Measurements from ENCODE around the gene DCAF7. TPM values are rescaled to one million over a fixed set of nuclear protein-coding genes. Genes with fewer than 3 reads are reported as not detected.

Gene DCAF7
- total RNA-seq, 4 donors from 2014 or later = 29.2 to 42.9 (median 41.9) TPM

DNA sequence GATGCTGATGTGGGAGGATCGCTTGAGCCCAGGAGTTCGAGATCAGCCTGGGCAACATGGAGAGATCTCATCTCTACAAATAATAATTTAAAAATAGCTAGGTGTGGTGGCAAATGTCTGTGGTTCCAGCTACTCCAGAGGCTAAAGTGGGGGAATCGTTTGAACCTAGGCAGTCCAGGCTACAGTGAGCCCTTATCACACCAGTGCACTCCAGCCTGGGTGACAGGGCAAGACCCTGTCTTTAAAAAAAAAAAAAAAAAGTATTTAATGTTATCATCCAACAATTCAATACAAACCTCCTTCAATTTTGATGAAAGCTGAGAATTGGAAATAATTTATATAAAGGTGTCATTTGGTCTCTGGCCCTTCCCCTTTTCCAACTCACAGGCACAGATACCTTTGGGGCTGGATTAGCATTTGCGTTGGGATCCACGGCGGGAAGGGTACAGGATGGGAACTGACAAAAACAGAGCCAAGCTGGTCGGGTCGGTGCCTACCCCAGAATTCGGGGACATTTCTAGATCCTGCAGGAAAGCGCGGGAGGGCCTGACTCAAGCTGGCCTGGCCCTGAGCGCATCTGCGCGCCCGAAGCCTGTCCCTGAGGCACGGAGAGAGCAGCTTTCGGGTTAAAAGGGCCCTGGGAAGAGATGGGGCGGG lies 860 bp upstream of the DCAF7 start:
- in situ Hi-C loops (cut with MboI; ENCODE audit: low pct_ligation_motif_present in 1 of 4, low pct_unique_long_range_greater_than_20kb in 1 of 4, low sequenced_read_pairs in 3 of 4) (no loop called here), intact Hi-C loops (cut with DNase I; ENCODE audit: low total_unique reads) (no loop called here)
- Histone ChIP-seq H3K4me3 (peak overlapping the region; percentile 9 to 99 (median 84)), H3K36me3 (no peaks in the 10 kb centered on the region), H3K4me1 (peaks cover 12 to 35% (median 22%) of the 10 kb centered on the region in 4 donors), H3K27me3 (no peaks in the 10 kb centered on the region), H3K27ac (peak overlapping the region; percentile 90 to 97 (median 95)), H3K9me3 (no peaks in the 10 kb centered on the region)
- TF ChIP-seq POLR2A (IDR thresholded peaks at IDR 0.05) = no peak
- TF ChIP-seq, protein P1, sequence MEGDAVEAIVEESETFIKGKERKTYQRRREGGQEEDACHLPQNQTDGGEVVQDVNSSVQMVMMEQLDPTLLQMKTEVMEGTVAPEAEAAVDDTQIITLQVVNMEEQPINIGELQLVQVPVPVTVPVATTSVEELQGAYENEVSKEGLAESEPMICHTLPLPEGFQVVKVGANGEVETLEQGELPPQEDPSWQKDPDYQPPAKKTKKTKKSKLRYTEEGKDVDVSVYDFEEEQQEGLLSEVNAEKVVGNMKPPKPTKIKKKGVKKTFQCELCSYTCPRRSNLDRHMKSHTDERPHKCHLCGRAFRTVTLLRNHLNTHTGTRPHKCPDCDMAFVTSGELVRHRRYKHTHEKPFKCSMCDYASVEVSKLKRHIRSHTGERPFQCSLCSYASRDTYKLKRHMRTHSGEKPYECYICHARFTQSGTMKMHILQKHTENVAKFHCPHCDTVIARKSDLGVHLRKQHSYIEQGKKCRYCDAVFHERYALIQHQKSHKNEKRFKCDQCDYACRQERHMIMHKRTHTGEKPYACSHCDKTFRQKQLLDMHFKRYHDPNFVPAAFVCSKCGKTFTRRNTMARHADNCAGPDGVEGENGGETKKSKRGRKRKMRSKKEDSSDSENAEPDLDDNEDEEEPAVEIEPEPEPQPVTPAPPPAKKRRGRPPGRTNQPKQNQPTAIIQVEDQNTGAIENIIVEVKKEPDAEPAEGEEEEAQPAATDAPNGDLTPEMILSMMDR (IDR thresholded peaks at IDR 0.05) = no peak
- no peak for TF ChIP-seq POLR2AphosphoS5 (IDR thresholded peaks at IDR 0.05)
- TF ChIP-seq EP300 (IDR thresholded peaks at IDR 0.05; ENCODE audit: low read depth) = no peak
- 17 to 55% methylated on average over 5 to 18 of the region's 18 CpGs for WGBS, 2 donors (ENCODE audit: low coverage in 1 of 2)
- DNase-seq = no peak

DNA sequence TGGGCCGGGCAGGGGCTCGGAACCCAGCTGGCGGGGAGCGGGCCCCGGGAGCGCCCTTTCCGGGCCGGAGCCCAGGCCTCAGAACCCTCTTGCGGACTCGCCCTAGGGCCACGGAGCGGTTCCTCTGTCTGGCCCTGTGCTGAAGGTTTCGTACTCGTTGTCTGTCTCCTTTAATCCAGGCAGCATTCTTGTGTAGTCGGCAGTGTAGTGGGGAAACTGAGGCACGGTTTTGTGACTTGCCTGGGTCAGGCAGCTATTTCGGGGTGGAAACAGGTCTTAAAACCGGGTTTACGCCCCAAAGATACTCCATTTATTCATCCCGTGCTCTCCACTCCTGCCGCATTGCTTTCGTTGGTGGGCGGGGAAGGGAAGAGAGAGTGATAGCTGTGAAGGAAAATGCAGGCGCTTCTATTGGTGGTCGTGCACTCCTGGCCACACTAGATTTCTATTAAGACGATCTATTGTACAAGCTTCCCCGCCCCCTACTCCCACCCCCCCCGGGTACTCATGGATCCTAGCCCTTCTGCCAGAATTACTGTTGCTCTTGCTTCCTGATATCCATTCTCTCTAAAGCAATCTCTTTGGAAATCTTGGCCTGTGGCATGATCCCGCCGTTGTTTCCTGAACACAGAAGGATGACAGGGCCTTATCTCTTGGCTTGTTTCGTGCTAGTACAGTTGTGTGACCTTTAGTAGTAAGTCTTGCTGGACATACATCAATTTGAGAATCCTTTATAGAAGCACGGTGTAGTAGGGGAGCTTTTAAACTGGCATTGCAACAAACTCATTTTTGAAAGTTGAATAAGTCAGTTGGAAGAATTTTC lies 751 bp downstream of the DCAF7 start:
- H3K9me3 ChIP-seq = no peaks in the 10 kb centered on the region
- peak overlapping the region; percentile 75 to 99 (median 85) for H3K4me3 ChIP-seq
- DNase-seq = peak; percentile 23
- intact Hi-C loops (cut with DNase I; ENCODE audit: low total_unique reads) = no loop called here
- peak overlapping the region; percentile 95 to 97 (median 96) for H3K27ac ChIP-seq
- no peaks in the 10 kb centered on the region for H3K36me3 ChIP-seq
- H3K27me3 ChIP-seq = no peaks in the 10 kb centered on the region
- TF ChIP-seq, protein P1 (IDR thresholded peaks at IDR 0.05) = no peak
- no peak for TF ChIP-seq EP300 (IDR thresholded peaks at IDR 0.05; ENCODE audit: low read depth)
- TF ChIP-seq POLR2A (IDR thresholded peaks at IDR 0.05) = no peak
- no peak for TF ChIP-seq POLR2AphosphoS5 (IDR thresholded peaks at IDR 0.05)
- peaks cover 15 to 42% (median 22%) of the 10 kb centered on the region in 4 donors for H3K4me1 ChIP-seq
- WGBS, 2 donors (ENCODE audit: low coverage in 1 of 2) = 0 to 1% methylated on average over 1 to 32 of the region's 32 CpGs
- in situ Hi-C loops (cut with MboI; ENCODE audit: low pct_ligation_motif_present in 1 of 4, low pct_unique_long_range_greater_than_20kb in 1 of 4, low sequenced_read_pairs in 3 of 4) = loop anchor here in 1 of 4 donors (10.0 kb wide), 1 partner anchor 64 kb away; no protein-coding TSS in a partner anchor

DNA sequence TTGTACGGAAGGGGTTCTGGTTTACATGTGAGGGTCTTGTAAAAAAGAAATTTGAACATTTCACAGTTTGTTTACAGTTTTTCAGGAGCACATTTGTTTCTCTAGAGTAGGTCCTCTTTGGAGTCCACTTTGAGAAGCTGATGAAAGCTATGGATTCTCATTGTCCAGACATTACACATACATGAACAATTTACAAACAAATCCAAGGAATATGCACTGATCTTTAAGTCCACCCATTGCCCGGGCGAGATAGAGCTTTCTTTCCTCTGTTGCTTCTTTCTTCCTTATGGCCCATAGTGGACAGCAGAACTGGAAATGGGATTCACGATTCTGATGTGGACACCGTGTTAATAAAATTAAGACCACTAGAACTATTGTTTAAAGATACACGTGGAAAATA lies 1.9 kb downstream of the DCAF7 start:
- in situ Hi-C loops (cut with MboI; ENCODE audit: low pct_ligation_motif_present in 1 of 4, low pct_unique_long_range_greater_than_20kb in 1 of 4, low sequenced_read_pairs in 3 of 4) (loop anchor here in 1 of 4 donors (10.0 kb wide), 1 partner anchor 63 kb away; no protein-coding TSS in a partner anchor), intact Hi-C loops (cut with DNase I; ENCODE audit: low total_unique reads) (no loop called here)
- H3K36me3 ChIP-seq = no peaks in the 10 kb centered on the region
- peak overlapping the region in 3 of 4 donors; percentile 75 to 99 (median 94) for H3K4me3 ChIP-seq
- H3K27ac ChIP-seq = peak overlapping the region in 3 of 4 donors; percentile 95 to 96 (median 95)
- H3K27me3 ChIP-seq = no peaks in the 10 kb centered on the region
- no peak for DNase-seq
- 30 to 35% methylated on average over 6 of the region's 6 CpGs for WGBS, 2 donors (ENCODE audit: low coverage in 1 of 2)
- TF ChIP-seq POLR2A (IDR thresholded peaks at IDR 0.05) = no peak
- no peak for TF ChIP-seq EP300 (IDR thresholded peaks at IDR 0.05; ENCODE audit: low read depth)
- TF ChIP-seq, protein P1 (IDR thresholded peaks at IDR 0.05) = no peak
- TF ChIP-seq POLR2AphosphoS5 (IDR thresholded peaks at IDR 0.05) = no peak
- peaks cover 15 to 42% (median 22%) of the 10 kb centered on the region in 4 donors for H3K4me1 ChIP-seq
- H3K9me3 ChIP-seq = no peaks in the 10 kb centered on the region

DNA sequence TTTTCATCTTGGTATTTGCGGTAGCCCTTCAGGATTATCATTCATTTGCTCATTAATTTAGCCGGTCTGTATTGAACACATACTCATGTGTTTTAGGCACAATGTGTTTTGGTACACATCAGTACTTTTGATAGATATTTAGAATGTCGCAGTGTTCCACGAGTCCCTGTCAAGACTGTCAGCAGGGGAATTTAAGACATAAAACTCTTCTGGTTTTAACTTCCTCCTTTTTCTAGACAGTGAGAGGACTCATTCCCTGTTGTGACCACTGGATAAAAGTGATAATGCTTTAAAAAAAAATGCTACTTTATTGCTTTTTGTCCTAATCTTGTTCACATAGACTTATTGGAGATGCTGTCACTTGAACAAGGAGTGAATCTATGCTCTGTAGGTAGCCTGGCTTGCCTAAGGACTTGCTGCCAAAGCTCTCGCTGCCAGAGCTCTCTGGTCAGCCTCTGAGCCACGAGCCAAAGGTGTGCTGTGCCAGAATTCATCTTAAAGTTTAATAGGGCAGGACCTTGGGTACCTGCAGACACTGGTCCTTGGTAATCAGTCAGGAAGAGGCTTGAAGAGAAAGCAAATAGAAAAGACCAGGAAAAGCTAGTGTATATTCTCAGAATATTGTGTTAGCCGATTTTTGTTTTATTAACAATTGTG lies 5.4 kb downstream of the DCAF7 start:
- Histone ChIP-seq H3K36me3 (no peaks in the 10 kb centered on the region), H3K9me3 (no peaks in the 10 kb centered on the region), H3K4me3 (no peak overlapping the region), H3K4me1 (peaks cover 13 to 40% (median 19%) of the 10 kb centered on the region in 4 donors), H3K27ac (no peak overlapping the region), H3K27me3 (no peaks in the 10 kb centered on the region)
- intact Hi-C loops (cut with DNase I; ENCODE audit: low total_unique reads) (no loop called here), in situ Hi-C loops (cut with MboI; ENCODE audit: low pct_ligation_motif_present in 1 of 4, low pct_unique_long_range_greater_than_20kb in 1 of 4, low sequenced_read_pairs in 3 of 4) (loop anchor here in 1 of 4 donors (10.0 kb wide), 1 partner anchor 59 kb away; no protein-coding TSS in a partner anchor)
- 75 to 77% methylated on average over 7 of the region's 7 CpGs for WGBS, 2 donors (ENCODE audit: low coverage in 1 of 2)
- TF ChIP-seq EP300 (IDR thresholded peaks at IDR 0.05; ENCODE audit: low read depth) (no peak), POLR2AphosphoS5 (IDR thresholded peaks at IDR 0.05) (no peak), POLR2A (IDR thresholded peaks at IDR 0.05) (no peak)
- TF ChIP-seq, protein P1 (IDR thresholded peaks at IDR 0.05) = no peak
- no peak for DNase-seq

Data from transverse colon (tissue), 4 donors.